Muscle of leg (tissue), 16 donors: Measurements from ENCODE around the gene FNDC4. TPM values are rescaled to one million over a fixed set of nuclear protein-coding genes. Genes with fewer than 3 reads are reported as not detected.
A peak's percentile ranks its signal among the peaks of the same experiment; 100 is the strongest.
"Not testable (repeated sequence)": the region's sequence is repeated elsewhere in the genome, so short reads cannot be mapped to it uniquely, and the experiment has no call there.

Experiments
- DNase-seq: peaks from one replicate; pipeline ENCODE4 v3.0.0; 2013
- H3K27ac ChIP-seq: one replicate; pipeline ENCODE4 v1.5.1; 2013; ENCODE audit warnings: mild to moderate bottlenecking, low read length, control low read depth
- H3K27me3 ChIP-seq: one replicate; pipeline ENCODE4 v1.6.1; 2013; ENCODE audit warnings: low read length; ENCODE audit not compliant: control insufficient read depth, insufficient read depth
- H3K36me3 ChIP-seq: one replicate; pipeline ENCODE4 v1.6.1; 2013; ENCODE audit warnings: low read length; ENCODE audit not compliant: control insufficient read depth, insufficient read depth
- H3K4me1 ChIP-seq: one replicate; pipeline ENCODE4 v1.6.1; 2013; ENCODE audit warnings: low read length; ENCODE audit not compliant: control insufficient read depth, insufficient read depth
- H3K4me3 ChIP-seq: one replicate; pipeline ENCODE4 v1.5.1; 2013; ENCODE audit warnings: low read length, control low read depth
- H3K9me3 ChIP-seq: replicated peaks from 2 replicates; pipeline ENCODE4 v1.6.1; 2013; ENCODE audit warnings: low read depth, low read length; ENCODE audit not compliant: control insufficient read depth
- WGBS: methylation state at CpG from one replicate; pipeline ENCODE4 v1.1.5; 2013; ENCODE audit warnings: missing lambda C conversion rate; ENCODE audit not compliant: insufficient coverage; 5-methylcytosine and 5-hydroxymethylcytosine counted together
- long read RNA-seq, 11 donors: transcript quantifications; one replicate each; lab custom pipeline, GENCODE V29; 2026
- polyA plus RNA-seq, 8 donors: library from polyadenylated mRNA; unstranded; fragments of 120-200 nt; gene quantifications; one replicate each; pipeline versions ENCODE4 v1.2.1 to v1.2.3, GENCODE V29; 2013; ENCODE audit warnings: inconsistent platforms in 1 of 8, low replicate concordance in 1 of 8; ENCODE audit not compliant: insufficient read length in 8 of 8, insufficient read depth in 1 of 8
- total RNA-seq: library from RNA; stranded (reverse); fragments of 120-200 nt; gene quantifications from one replicate; pipeline ENCODE4 v1.2.4, GENCODE V29; 2013

Gene FNDC4, protein sequence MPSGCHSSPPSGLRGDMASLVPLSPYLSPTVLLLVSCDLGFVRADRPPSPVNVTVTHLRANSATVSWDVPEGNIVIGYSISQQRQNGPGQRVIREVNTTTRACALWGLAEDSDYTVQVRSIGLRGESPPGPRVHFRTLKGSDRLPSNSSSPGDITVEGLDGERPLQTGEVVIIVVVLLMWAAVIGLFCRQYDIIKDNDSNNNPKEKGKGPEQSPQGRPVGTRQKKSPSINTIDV
- total RNA-seq (11.0 TPM), polyA plus RNA-seq (10 to 100 TPM in 3 of 8 donors, 1 to 10 TPM in 5; 8.0 to 13.4 (median 9.5) TPM)
- long read RNA-seq, donor 1, partial matches to known transcripts, result 0 of 1 reads
- long read RNA-seq, donor 1, other reads (novel, unspliced or antisense), result 0 of 1 reads
- long read RNA-seq, donor 2, partial matches to known transcripts, result 0 of 1 reads
- long read RNA-seq, donor 2, other reads (novel, unspliced or antisense), result 0 of 1 reads
- long read RNA-seq, donor 3, transcript FNDC4-201 (7 exons, 1,657 nt), result major isoform, 5 of 5 reads
- long read RNA-seq, donor 3, partial matches to known transcripts, result 0 of 5 reads
- long read RNA-seq, donor 3, other reads (novel, unspliced or antisense), result 0 of 5 reads
- long read RNA-seq, donor 4, partial matches to known transcripts, result 0 of 1 reads
- long read RNA-seq, donor 4, other reads (novel, unspliced or antisense), result 0 of 1 reads
- long read RNA-seq, donor 5, partial matches to known transcripts, result 5 of 8 reads
- long read RNA-seq, donor 5, other reads (novel, unspliced or antisense), result 0 of 8 reads
- long read RNA-seq, donor 6, transcript FNDC4-201 (7 exons, 1,657 nt), result major isoform, 5 of 10 reads
- long read RNA-seq, donor 6, partial matches to known transcripts, result 5 of 10 reads
- long read RNA-seq, donor 6, other reads (novel, unspliced or antisense), result 0 of 10 reads
- long read RNA-seq, donor 7, transcript FNDC4-201 (7 exons, 1,657 nt), result major isoform, 9 of 9 reads
- long read RNA-seq, donor 7, partial matches to known transcripts, result 0 of 9 reads
- long read RNA-seq, donor 7, other reads (novel, unspliced or antisense), result 0 of 9 reads
- long read RNA-seq, donor 8, partial matches to known transcripts, result 0 of 4 reads
- long read RNA-seq, donor 8, other reads (novel, unspliced or antisense), result 0 of 4 reads
- long read RNA-seq, donor 9, partial matches to known transcripts, result 0 of 3 reads
- long read RNA-seq, donor 9, other reads (novel, unspliced or antisense), result 0 of 3 reads
- long read RNA-seq, donor 10, partial matches to known transcripts, result 0 of 4 reads
- long read RNA-seq, donor 10, other reads (novel, unspliced or antisense), result 0 of 4 reads
- long read RNA-seq, donor 11, transcript FNDC4-201 (7 exons, 1,657 nt), result major isoform, 5 of 5 reads
- long read RNA-seq, donor 11, partial matches to known transcripts, result 0 of 5 reads
- long read RNA-seq, donor 11, other reads (novel, unspliced or antisense), result 0 of 5 reads

DNA sequence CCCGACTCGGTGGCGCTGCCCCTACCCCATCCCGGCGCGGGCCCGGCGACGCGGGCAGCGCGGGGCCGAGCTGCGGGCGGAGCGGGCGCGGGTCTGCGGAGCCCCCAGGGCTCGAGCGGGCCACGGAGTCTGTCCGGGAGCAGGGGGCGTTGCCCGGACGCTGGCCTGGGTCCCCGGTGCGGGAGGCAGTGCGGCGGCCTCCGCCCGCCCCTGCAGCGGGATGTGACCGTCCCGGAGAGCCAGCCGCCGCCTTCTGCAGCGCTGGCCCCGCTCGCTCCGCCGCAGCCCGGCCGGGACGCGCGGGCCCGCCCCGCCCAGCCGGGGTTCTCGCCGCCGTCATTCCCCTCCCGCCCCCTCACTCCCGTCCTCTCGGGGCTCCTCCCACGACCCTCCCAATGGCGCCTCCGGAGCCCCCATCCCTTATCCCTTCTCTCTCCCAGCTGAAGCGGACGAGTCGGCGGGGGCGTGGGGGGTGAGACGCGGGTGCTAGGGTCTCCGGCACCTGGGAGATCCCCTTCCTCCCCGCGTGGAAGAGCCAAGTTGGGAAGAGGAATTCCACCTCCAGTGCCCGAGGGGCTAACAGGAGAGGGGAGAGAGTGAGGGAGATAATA lies at the start of gene FNDC4:
FNDC4 (minus strand) TSS at position 257 of the 611 bp plus-strand sequence. CDS start 521 bp downstream, outside the sequence.
- Histone ChIP-seq H3K9me3 (no peaks in the 10 kb centered on the region), H3K36me3 (peaks cover 2% of the 10 kb centered on the region), H3K27ac (peak within 1 kb of the TSS; percentile 7), H3K27me3 (peaks cover 26% of the 10 kb centered on the region), H3K4me1 (peaks cover 9% of the 10 kb centered on the region), H3K4me3 (peak within 1 kb of the TSS; percentile 57)
- DNase-seq, result peak; percentile 50
- WGBS, result under 1% methylated on average over 57 of the region's 70 CpGs

DNA sequence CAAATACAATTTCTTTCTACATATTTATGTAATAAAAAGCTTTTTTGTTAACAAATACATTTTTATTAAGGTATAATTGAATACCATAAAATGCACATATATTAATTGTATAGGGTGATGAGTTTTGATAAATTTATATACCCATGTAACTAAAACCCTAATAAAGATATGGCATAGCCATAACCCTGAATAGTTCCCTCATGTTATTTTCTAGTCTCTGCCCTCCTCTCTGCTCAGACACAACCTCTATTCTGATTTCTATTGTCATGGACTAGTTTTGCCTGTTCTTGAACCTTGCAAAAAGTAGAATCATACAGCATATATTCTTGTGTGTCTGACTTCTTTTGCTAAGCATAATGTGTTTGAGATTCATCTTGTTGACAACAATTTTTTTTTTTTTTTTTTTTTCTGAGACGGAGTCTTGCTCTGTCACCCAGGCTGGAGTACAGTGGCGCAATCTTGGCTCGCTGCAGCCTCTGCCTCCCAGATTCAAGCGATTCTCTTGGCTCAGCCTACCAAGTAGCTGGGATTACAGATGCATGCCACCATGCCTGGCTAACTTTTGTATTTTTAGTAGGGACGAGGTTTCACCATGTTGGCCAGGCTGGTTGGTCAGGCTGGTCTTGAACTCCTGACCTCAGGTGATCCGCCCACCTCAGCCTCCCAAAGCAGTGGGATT lies 49.3 kb upstream of the FNDC4 start:
- WGBS, result 86% methylated on average over 5 of the region's 6 CpGs
- H3K9me3 ChIP-seq, result no peaks in the 10 kb centered on the region
- DNase-seq, result no peak
- H3K4me1 ChIP-seq, result no peaks in the 10 kb centered on the region
- no peaks in the 10 kb centered on the region for H3K36me3 ChIP-seq
- H3K27me3 ChIP-seq, result peaks cover 3% of the 10 kb centered on the region
- no peak overlapping the region for H3K27ac ChIP-seq
- no peak overlapping the region for H3K4me3 ChIP-seq

DNA sequence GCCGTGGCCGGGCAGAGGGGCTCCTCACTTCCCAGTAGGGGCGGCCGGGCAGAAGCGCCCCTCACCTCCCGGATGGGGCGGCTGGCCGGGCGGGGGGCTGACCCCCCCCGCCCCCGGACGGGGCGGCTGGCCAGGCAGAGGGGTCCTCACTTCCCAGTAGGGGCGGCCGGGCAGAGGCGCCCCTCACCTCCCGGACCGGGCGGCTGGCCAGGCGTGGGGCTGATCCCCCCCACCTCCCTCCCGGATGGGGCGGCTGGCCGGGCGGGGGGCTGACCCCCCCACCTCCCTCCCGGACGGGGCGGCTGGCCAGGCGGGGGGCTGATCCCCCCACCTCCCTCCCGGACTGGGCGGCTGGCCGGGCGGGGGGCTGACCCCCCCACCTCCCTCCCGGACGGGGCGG lies 44.6 kb upstream of the FNDC4 start:
- H3K9me3 ChIP-seq, H3K27ac ChIP-seq, H3K27me3 ChIP-seq, H3K4me1 ChIP-seq, DNase-seq, H3K36me3 ChIP-seq, H3K4me3 ChIP-seq: not testable (repeated sequence)
- WGBS, result no CpG with 5 or more reads among the region's 35 CpGs

DNA sequence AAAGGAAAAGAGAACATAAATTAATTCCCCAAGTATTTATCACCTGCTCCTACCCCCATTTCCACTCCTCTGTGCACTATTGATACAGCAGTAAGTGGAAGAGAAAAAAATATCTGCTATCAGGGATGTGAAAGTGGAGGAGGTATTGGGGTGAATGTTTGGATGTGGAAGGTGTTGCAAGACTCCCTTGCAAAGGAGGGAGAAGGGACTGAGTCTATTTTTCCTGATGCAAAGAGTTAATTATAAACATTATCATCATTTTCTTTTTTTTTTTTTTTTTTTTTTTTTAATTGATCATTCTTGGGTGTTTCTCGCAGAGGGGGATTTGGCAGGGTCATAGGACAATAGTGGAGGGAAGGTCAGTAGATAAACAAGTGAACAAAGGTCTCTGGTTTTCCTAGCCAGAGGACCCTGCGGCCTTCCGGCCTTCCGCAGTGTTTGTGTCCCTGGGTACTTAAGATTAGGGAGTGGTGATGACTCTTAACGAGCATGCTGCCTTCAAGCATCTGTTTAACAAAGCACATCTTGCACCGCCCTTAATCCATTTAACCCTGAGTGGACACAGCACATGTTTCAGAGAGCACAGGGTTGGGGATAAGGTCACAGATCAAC lies 43.9 kb upstream of the FNDC4 start:
- not testable (repeated sequence) for DNase-seq, H3K36me3 ChIP-seq, H3K27me3 ChIP-seq, H3K27ac ChIP-seq, H3K4me1 ChIP-seq, H3K9me3 ChIP-seq, H3K4me3 ChIP-seq
- no CpG with 5 or more reads among the region's 6 CpGs for WGBS

DNA sequence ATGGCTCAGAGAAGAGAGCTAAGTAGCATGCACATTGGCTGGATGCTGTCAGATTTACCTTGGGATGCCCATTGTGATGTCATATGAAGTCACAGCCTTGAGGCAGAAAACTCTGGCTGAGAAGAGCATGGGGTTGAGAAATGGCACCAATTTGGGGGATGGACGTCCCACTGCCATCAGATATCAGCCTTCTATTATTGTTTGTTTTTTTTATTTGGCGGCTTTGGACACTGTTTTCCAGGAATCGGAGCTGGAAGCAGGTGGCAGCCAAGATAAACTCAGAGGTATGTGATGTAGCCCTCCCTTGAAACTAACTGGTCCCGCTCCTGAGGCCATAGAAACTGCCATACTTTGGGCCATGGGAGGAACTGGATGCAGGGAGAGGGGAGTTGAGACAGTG lies 42.3 kb upstream of the FNDC4 start:
- Histone ChIP-seq H3K36me3 (no peaks in the 10 kb centered on the region), H3K4me3 (no peak overlapping the region)

DNA sequence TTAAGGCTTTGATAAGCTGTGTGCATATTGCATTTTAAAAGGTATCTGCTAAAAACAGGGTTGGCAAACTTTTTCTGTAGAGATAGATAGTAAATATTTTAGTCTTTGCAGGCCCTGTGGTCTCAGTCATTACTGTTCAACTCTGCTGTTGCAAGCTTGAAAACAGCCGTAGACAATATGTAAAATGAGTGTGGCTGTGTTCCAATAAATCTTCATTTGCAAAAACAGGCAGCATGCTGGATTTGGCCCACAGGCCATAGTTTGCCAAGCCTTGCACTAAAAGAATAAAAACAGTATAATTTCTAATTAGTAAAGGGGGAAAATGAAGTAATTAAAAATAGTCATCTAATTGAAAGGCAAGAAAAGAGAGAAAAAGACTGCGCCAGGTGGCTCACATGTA lies 37.0 kb upstream of the FNDC4 start:
- DNase-seq, result no peak
- no peaks in the 10 kb centered on the region for H3K9me3 ChIP-seq
- no peak overlapping the region for H3K27ac ChIP-seq
- H3K4me3 ChIP-seq, result no peak overlapping the region
- WGBS, result 43% methylated on average over 2 of the region's 2 CpGs
- no peaks in the 10 kb centered on the region for H3K36me3 ChIP-seq
- no peaks in the 10 kb centered on the region for H3K27me3 ChIP-seq
- H3K4me1 ChIP-seq, result no peaks in the 10 kb centered on the region

More for the DNA sequence above, 42.3 kb upstream of the FNDC4 start:
- Histone ChIP-seq H3K9me3 (no peaks in the 10 kb centered on the region), H3K4me1 (no peaks in the 10 kb centered on the region), H3K27ac (no peak overlapping the region), H3K27me3 (peaks cover 4% of the 10 kb centered on the region)
- 67% methylated on average over 1 of the region's 4 CpGs for WGBS
- DNase-seq, result no peak

DNA sequence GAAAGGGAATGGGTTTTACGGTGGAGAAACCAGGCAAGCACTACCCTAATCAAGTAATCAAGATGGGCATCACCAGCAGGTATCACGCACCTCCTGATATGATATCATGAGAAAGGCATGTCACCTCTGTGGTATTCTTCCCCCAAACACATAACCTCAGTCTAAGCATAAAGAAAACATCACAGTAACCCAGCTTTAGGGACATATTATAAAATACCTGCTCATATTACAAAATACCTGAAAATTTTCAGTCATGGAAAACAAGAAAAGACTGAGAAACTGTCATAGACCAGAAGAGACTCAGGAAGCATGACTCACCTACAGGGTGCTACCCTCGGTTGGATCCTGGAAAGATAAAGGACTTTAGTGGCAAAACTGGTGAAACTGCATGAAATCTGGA lies 32.2 kb upstream of the FNDC4 start:
- H3K4me1 ChIP-seq, result no peaks in the 10 kb centered on the region
- no peaks in the 10 kb centered on the region for H3K27me3 ChIP-seq
- no peak for DNase-seq
- no peaks in the 10 kb centered on the region for H3K36me3 ChIP-seq
- no peak overlapping the region for H3K4me3 ChIP-seq
- no peaks in the 10 kb centered on the region for H3K9me3 ChIP-seq
- no CpG with 5 or more reads among the region's 3 CpGs for WGBS
- no peak overlapping the region for H3K27ac ChIP-seq

DNA sequence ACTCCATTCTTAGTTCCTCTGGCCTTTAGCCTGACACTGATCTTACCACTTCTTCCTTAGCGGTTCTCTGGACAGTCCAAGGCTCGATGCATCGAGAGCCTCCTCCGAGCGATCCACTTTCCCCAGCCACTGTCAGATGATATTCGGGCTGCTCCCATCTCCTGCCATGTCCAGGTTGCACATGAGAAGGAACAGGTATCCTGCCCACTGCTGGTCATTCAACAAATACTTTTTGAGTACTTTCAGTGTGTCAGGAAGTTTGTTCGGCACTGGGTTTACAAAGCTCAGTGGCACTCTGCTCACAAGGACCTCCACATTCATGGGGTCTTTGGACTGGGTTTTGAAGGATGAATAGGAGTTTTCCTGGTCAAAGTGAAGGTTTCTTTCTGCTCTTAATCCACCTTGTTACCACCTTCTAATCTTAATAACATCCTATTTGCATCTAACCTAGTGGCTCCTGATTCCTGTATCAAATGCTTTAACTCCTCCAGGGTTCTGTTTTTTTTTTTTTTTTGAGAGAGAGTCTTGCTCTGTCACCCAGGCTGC lies 27.5 kb upstream of the FNDC4 start:
- H3K4me3 ChIP-seq, result no peak overlapping the region
- no peaks in the 10 kb centered on the region for H3K36me3 ChIP-seq
- no peak for DNase-seq
- no peaks in the 10 kb centered on the region for H3K27me3 ChIP-seq
- no peaks in the 10 kb centered on the region for H3K9me3 ChIP-seq
- 87% methylated on average over 6 of the region's 7 CpGs for WGBS
- H3K4me1 ChIP-seq, result no peaks in the 10 kb centered on the region
- H3K27ac ChIP-seq, result no peak overlapping the region
